ES-I3 (cell line): ENCODE data around the gene NANOS3.

Source experiments
- H3K36me3 ChIP-seq: 2 replicates; pipeline ENCODE4 v1.6.1; 2013; ENCODE audit warnings: mild to moderate bottlenecking, low read length, control low read depth, moderate library complexity; ENCODE audit not compliant: insufficient read depth
- H3K4me1 ChIP-seq: 2 replicates; pipeline ENCODE4 v1.6.1; 2013; ENCODE audit warnings: mild to moderate bottlenecking, control low read depth, low read length; ENCODE audit not compliant: insufficient read depth
- H3K9ac ChIP-seq: 2 replicates; pipeline ENCODE4 v1.6.1; 2013; ENCODE audit warnings: low read depth, mild to moderate bottlenecking, low read length, moderate library complexity
- H3K9me3 ChIP-seq: 2 replicates; pipeline ENCODE4 v1.6.1; 2013; ENCODE audit warnings: mild to moderate bottlenecking, low read length, moderate library complexity; ENCODE audit not compliant: control insufficient read depth, insufficient read depth

The NANOS3 gene

GRCh38 chr19:13881692-13882418, 4.9 kb downstream of the NANOS3 start:
- Histone ChIP-seq H3K4me1 (peaks cover 22% of the 10 kb centered on the region), H3K36me3 (no peaks in the 10 kb centered on the region), H3K9ac (0 out of 2 replicates have a peak overlapping the region, but pooled peaks have one; percentile 17), H3K9me3 (no peaks in the 10 kb centered on the region)

- no peak overlapping the region for H3K9ac ChIP-seq
- H3K4me1 ChIP-seq = peaks cover 22% of the 10 kb centered on the region
- no peaks in the 10 kb centered on the region for H3K36me3 ChIP-seq
- no peaks in the 10 kb centered on the region for H3K9me3 ChIP-seq
These were observed 5.5 kb downstream of the NANOS3 start for GRCh38 chr19:13882419-13882795.

- Histone ChIP-seq H3K9me3 (no peaks in the 10 kb centered on the region), H3K4me1 (peaks cover 22% of the 10 kb centered on the region), H3K9ac (no peak overlapping the region), H3K36me3 (no peaks in the 10 kb centered on the region)
These were observed 5.9 kb downstream of the NANOS3 start for GRCh38 chr19:13882836-13883235.

- no peak overlapping the region for H3K9ac ChIP-seq
These were observed 6.7 kb downstream of the NANOS3 start for GRCh38 chr19:13883516-13884064.

GRCh38 chr19:13884726-13885591, 8.0 kb downstream of the NANOS3 start:
- H3K4me1 ChIP-seq = peaks cover 22% of the 10 kb centered on the region
- no peak overlapping the region for H3K9ac ChIP-seq
- H3K9me3 ChIP-seq = no peaks in the 10 kb centered on the region
- H3K36me3 ChIP-seq = no peaks in the 10 kb centered on the region

More at GRCh38 chr19:13883516-13884064, 6.7 kb downstream of the NANOS3 start:
- Histone ChIP-seq H3K4me1 (peaks cover 22% of the 10 kb centered on the region), H3K9me3 (no peaks in the 10 kb centered on the region), H3K36me3 (no peaks in the 10 kb centered on the region)

GRCh38 chr19:13885826-13886365, 9.0 kb downstream of the NANOS3 start:
- Histone ChIP-seq H3K36me3 (no peaks in the 10 kb centered on the region), H3K9ac (no peak overlapping the region), H3K4me1 (peaks cover 17% of the 10 kb centered on the region), H3K9me3 (no peaks in the 10 kb centered on the region)

- Histone ChIP-seq H3K36me3 (no peaks in the 10 kb centered on the region), H3K9me3 (no peaks in the 10 kb centered on the region), H3K9ac (no peak overlapping the region), H3K4me1 (peaks cover 8% of the 10 kb centered on the region; the same call in 1 of the 2 replicates)
These were observed 10.1 kb downstream of the NANOS3 start for GRCh38 chr19:13887018-13887436.

- no peaks in the 10 kb centered on the region for H3K9me3 ChIP-seq
- H3K9ac ChIP-seq = no peak overlapping the region
These were observed 10.6 kb downstream of the NANOS3 start for GRCh38 chr19:13887517-13887916.

GRCh38 chr19:13888281-13888680, 11.3 kb downstream of the NANOS3 start:
- Histone ChIP-seq H3K36me3 (no peaks in the 10 kb centered on the region), H3K9ac (no peak overlapping the region), H3K4me1 (peaks cover 2% of the 10 kb centered on the region; the same call in 1 of the 2 replicates)

More at GRCh38 chr19:13887517-13887916, 10.6 kb downstream of the NANOS3 start:
- Histone ChIP-seq H3K36me3 (no peaks in the 10 kb centered on the region), H3K4me1 (peaks cover 3% of the 10 kb centered on the region; the same call in 1 of the 2 replicates)

GRCh38 chr19:13890136-13890535, 13.2 kb downstream of the NANOS3 start:
- no peaks in the 10 kb centered on the region for H3K4me1 ChIP-seq
- no peak overlapping the region for H3K9ac ChIP-seq
- no peaks in the 10 kb centered on the region for H3K9me3 ChIP-seq
- no peaks in the 10 kb centered on the region for H3K36me3 ChIP-seq

More at GRCh38 chr19:13888281-13888680, 11.3 kb downstream of the NANOS3 start:
- no peaks in the 10 kb centered on the region for H3K9me3 ChIP-seq

GRCh38 chr19:13892870-13893269, 15.9 kb downstream of the NANOS3 start:
- Histone ChIP-seq H3K9me3 (no peaks in the 10 kb centered on the region), H3K4me1 (no peaks in the 10 kb centered on the region), H3K36me3 (no peaks in the 10 kb centered on the region), H3K9ac (no peak overlapping the region)

- H3K4me1 ChIP-seq = no peaks in the 10 kb centered on the region
- H3K36me3 ChIP-seq = no peaks in the 10 kb centered on the region
- H3K9ac ChIP-seq = no peak overlapping the region
- H3K9me3 ChIP-seq = no peaks in the 10 kb centered on the region
These were observed 17.6 kb downstream of the NANOS3 start for GRCh38 chr19:13894552-13894951.

- Histone ChIP-seq H3K9ac (no peak overlapping the region), H3K36me3 (no peaks in the 10 kb centered on the region), H3K9me3 (no peaks in the 10 kb centered on the region)
These were observed 19.3 kb downstream of the NANOS3 start for GRCh38 chr19:13896227-13896626.

GRCh38 chr19:13899393-13899792, 22.5 kb downstream of the NANOS3 start:
- no peaks in the 10 kb centered on the region for H3K36me3 ChIP-seq
- no peak overlapping the region for H3K9ac ChIP-seq
- H3K9me3 ChIP-seq = no peaks in the 10 kb centered on the region
- no peaks in the 10 kb centered on the region for H3K4me1 ChIP-seq

More at GRCh38 chr19:13896227-13896626, 19.3 kb downstream of the NANOS3 start:
- H3K4me1 ChIP-seq = no peaks in the 10 kb centered on the region
